HG03060 (cell line): ENCODE results near the gene DCDC2C.

Experiments used
- ATAC-seq: cut with Tn5 transposase; IDR thresholded peaks from one replicate; pipeline ENCODE4 v1.9.1; 2021; ENCODE audit warnings: low read depth, moderate number of reproducible peaks; ENCODE audit not compliant: unreplicated experiment

DCDC2C gene

GRCh38 chr2:3742743-3743508 lies 39.6 kb downstream of the DCDC2C start:
- ATAC-seq: no peak

GRCh38 chr2:3743951-3744555 lies 40.7 kb downstream of the DCDC2C start:
- no peak for ATAC-seq

- no peak for ATAC-seq
Observed at GRCh38 chr2:3745920-3746319, 42.5 kb downstream of the DCDC2C start.

- no peak for ATAC-seq
Observed at GRCh38 chr2:3747032-3747654, 43.8 kb downstream of the DCDC2C start.

GRCh38 chr2:3747826-3748225 lies 44.5 kb downstream of the DCDC2C start:
- no peak for ATAC-seq

GRCh38 chr2:3749201-3749600 lies 45.8 kb downstream of the DCDC2C start:
- no peak for ATAC-seq

GRCh38 chr2:3751251-3751650 lies 47.9 kb downstream of the DCDC2C start:
- no peak for ATAC-seq

- ATAC-seq: no peak
Observed at GRCh38 chr2:3751806-3752205, 48.4 kb downstream of the DCDC2C start.

DNA sequence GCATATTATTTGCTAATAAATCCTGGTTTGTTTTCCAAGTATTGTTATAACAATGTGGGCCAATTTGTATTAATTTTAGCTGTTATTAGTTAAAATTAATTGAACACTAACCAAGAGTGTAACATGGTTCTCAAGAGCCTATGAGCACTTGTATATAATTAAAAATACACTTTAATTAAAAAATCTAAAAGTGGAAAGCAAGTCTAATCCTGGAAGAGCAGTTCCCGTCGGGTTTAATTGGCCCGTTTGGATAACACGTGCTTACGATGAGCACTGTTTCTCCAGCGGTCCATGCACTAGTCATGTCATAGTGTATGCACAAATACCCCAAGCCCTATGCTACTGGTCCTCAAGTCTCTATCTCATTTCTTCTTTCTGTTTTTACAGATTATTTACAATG lies 49.0 kb downstream of the DCDC2C start:
- ATAC-seq: no peak

GRCh38 chr2:3753561-3753960 lies 50.2 kb downstream of the DCDC2C start:
- ATAC-seq: no peak

DNA sequence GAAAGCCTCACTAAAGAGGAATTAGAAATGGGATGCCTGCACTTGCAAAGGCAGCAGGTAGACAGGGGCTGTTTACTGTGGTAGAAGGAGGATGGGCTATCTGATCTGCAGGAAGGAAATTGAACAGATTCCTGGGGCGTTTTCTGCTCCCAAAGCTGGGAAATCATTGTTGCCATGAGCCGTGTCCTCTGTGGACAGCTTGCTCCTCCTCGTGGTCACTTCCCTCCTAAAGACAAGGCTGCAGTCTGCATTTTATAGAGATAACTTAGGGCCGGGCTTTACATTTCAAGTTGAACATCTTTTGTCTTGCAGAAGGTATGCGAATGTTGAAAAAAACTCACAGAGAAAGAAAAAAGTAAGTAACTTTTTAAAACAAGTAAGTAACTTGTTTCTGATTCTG lies 50.9 kb downstream of the DCDC2C start:
- no peak for ATAC-seq

DNA sequence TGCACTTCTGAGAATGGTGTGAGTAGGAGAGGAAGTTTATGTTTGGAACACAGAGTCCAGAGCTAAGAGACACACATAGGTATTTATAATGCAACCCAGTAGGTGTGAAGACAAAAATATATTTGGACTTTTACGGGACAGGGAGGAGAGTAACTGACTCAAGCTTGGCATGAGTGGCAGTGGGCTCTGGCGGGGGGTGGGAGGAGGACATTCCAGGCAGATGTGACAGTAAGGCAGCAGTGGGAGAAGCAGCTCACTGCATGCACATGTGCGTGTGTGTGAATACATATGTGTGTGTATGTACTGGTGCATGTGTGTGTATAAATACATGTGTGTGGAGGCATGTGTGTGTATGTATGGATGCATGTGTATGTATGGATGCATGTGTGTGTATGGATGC lies 51.4 kb downstream of the DCDC2C start:
- no peak for ATAC-seq

DNA sequence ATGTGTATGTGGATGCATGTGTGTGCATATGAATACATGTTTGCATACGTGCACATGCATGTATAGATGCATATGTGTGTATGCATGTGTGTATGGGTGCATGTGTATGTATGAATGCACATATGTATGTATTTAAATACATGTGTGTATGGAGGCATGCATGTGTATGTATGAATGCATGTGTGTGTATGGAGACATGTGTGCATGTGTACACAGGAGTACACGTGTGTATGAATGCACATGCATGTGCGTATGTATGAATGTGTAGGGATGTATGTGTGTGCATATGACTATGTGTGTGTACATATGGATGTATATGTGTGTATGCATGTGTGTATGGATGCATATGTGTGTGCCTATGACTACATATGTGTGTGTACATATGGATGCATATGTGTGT lies 51.9 kb downstream of the DCDC2C start:
- ATAC-seq: no peak

DNA sequence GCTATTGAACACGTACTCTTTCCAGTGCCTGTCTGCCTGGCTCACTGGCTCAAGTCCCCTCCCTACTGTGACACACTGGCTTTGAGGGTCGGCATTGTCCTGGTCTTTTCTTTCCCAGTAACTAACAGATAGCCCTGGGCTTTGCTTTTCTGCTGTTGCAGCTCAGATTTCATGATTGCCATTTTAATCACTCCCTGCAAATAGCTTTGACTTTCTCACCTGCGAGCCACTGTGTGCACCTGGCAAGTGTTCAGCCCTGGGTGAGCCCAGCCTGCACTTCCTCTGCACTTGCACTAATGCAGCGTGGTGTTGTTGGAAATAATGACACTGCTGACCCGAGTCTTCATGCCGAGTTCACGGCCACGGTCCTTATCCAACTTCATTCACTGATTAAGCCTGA lies 52.9 kb downstream of the DCDC2C start:
- no peak for ATAC-seq

DNA sequence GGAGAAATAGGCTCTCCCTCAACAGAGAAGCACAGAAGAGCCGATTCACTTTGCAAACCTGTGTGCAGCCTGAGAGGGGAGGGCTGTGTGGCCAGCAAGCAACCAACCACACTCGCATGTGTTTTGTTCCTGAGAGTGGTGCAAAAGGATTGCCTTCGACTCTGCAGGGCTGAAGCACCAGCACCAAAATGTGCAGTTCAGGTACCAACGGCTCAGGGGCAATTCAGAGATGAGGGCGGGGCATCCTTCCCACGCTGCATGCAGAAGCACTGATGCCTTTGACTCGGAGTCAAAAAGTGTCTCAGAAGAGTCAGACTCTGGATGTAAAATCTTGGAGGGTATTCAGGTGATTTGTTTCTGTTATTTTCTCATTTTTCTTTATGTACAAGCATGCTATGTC lies 55.5 kb downstream of the DCDC2C start:
- no peak for ATAC-seq

GRCh38 chr2:3759331-3759730 lies 56.0 kb downstream of the DCDC2C start:
- ATAC-seq: no peak

GRCh38 chr2:3759761-3760160 lies 56.4 kb downstream of the DCDC2C start:
- no peak for ATAC-seq

GRCh38 chr2:3761272-3761671 lies 57.9 kb downstream of the DCDC2C start:
- no peak for ATAC-seq

DNA sequence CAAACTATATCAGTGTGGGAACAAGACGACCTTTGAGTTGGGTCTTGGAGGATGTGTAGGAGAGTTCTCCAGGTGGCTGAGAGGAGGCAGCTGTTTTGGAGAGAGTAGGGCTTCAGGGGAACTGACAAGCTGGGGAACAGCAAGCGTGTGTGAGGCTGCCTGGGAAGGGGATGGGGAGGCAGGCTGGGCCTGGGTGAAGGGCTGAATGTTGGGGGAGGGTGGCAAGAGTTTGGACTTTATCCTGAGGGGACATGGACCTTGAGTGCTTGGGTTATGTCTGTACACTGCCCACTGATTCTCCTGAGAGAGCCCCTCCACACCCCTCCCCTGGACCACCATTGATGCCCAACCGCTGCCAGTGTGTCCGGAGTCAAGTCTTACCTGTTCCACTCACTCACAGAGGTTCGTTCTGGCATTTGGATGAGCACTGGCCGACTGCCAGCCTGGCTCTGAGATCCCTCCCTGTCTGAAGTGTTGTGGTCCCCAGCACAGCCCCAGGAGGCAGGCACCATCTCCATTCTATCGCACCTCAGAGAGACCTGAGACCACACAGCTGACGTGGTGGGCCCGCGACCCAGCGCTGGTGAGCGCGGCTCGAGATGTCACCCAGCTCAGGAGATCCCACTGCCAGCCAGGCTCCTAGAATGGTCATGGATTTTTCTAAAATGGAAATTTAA lies 59.5 kb downstream of the DCDC2C start:
- ATAC-seq: no peak

DNA sequence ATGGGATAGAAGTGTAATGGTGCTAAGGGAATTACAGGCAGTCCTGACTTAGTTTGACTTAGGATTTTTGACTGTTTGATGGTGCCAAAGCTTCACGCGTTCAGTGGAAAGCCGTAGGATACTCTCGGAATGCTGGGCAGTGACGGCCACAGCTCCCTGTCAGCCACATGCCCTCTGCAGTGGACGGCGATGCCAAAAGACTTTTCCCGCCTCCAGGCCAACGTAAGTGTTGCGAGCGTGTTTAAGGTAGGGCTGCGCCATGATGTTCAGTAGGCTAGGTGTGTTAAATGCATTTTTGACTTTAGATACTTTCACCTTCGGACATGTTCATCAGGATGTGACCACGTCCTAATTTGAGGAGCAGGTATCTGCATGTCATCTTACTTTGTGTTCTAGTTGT lies 63.4 kb downstream of the DCDC2C start:
- ATAC-seq: no peak

- no peak for ATAC-seq
Observed at GRCh38 chr2:3768960-3769765, 65.8 kb downstream of the DCDC2C start.
